ENCODE data around the gene CEMIP. TPM values are rescaled to one million over a fixed set of nuclear protein-coding genes. Genes with fewer than 3 reads are reported as not detected.

Gene CEMIP
- total and polyA plus RNA-seq, 2 of the 8 experiments (the other 6 are each of a cell fraction or from before 2014, with no cell fraction given): 0.11 to 0.60 TPM

GRCh38 chr15:80760960-80761359, 18.2 kb upstream of the CEMIP start (continued):
- TF ChIP-seq CHD7 (IDR thresholded peaks at IDR 0.05; ENCODE audit: insufficient replicate concordance, low read length) (no peak), SIX5 (IDR thresholded peaks at IDR 0.05; ENCODE audit: low read depth, low read length) (no peak), MAX (IDR thresholded peaks at IDR 0.05) (no peak), KDM5A (IDR thresholded peaks at IDR 0.05; ENCODE audit: low read length) (no peak), KDM1A (IDR thresholded peaks at IDR 0.05; ENCODE audit: borderline replicate concordance, low read length) (no peak), TBP (IDR thresholded peaks at IDR 0.05; ENCODE audit: low read depth, low read length) (no peak), GTF2F1 (IDR thresholded peaks at IDR 0.05; ENCODE audit: borderline replicate concordance, low read depth, low read length) (no peak), FOSL1 (IDR thresholded peaks at IDR 0.05; ENCODE audit: insufficient read depth, low read depth, low read length) (no peak), JUND (IDR thresholded peaks at IDR 0.05; ENCODE audit: low read length) (no peak), TAF7 (optimal IDR thresholded peaks at IDR 0.05; ENCODE audit: borderline replicate concordance, low read depth, low read length) (no peak), SRF (IDR thresholded peaks at IDR 0.05; ENCODE audit: low read depth, low read length) (no peak)
